Fibroblast of lung (primary cell): Measurements from ENCODE around the gene CFAP68. TPM values are rescaled to one million over a fixed set of nuclear protein-coding genes. Genes with fewer than 3 reads are reported as not detected.

Experiments used
- DNase-seq, 2 donors: peaks; one replicate each; pipeline versions ENCODE4 v3.0.0 to v3.0.0-alpha.2; 2010; ENCODE audit warnings: low read depth in 2 of 2
- H2AFZ ChIP-seq: 2 replicates; pipeline ENCODE4 v1.5.1; 2012; ENCODE audit warnings: low read length, control low read depth, inconsistent platforms
- H3K27ac ChIP-seq: 2 replicates; pipeline ENCODE4 v1.5.1; 2011; ENCODE audit warnings: low read length, control low read depth; ENCODE audit not compliant: insufficient read depth
- H3K27me3 ChIP-seq: 2 replicates; pipeline ENCODE4 v1.5.1; 2011; ENCODE audit warnings: mild to moderate bottlenecking, low read length; ENCODE audit not compliant: control insufficient read depth, insufficient read depth
- H3K36me3 ChIP-seq: 2 replicates; pipeline ENCODE4 v1.5.1; 2011; ENCODE audit warnings: low read length; ENCODE audit not compliant: control insufficient read depth, insufficient read depth
- H3K4me1 ChIP-seq: 2 replicates; pipeline ENCODE4 v1.5.1; 2011; ENCODE audit warnings: low read length; ENCODE audit not compliant: control insufficient read depth, insufficient read depth; ENCODE audit errors: extremely low read depth
- H3K4me2 ChIP-seq: 2 replicates; pipeline ENCODE4 v1.5.1; 2011; ENCODE audit warnings: low read length, control low read depth; ENCODE audit not compliant: insufficient read depth; ENCODE audit errors: extremely low read depth
- H3K4me3 ChIP-seq, 4 experiments: fragments of 200-600 bp in 1 of 4; sonication (generic) in 1 of 4; replicated peaks in 1 of 4; 2 replicates each; pipeline ENCODE4 v1.5.1; 2011 to 2016; ENCODE audit warnings: low read length in 4 of 4, low read depth in 3 of 4, mild to moderate bottlenecking in 3 of 4, control low read depth in 2 of 4, inconsistent platforms in 1 of 4, mixed read lengths in 1 of 4; ENCODE audit not compliant: insufficient read depth in 1 of 4; ENCODE audit errors: control extremely low read depth in 1 of 4
- H3K79me2 ChIP-seq: 2 replicates; pipeline ENCODE4 v1.5.1; 2012; ENCODE audit warnings: mild to moderate bottlenecking, low read length, inconsistent platforms; ENCODE audit not compliant: control insufficient read depth, insufficient read depth
- H3K9ac ChIP-seq: 2 replicates; pipeline ENCODE4 v1.5.1; 2011; ENCODE audit warnings: mild to moderate bottlenecking, low read length, control low read depth; ENCODE audit not compliant: insufficient read depth
- H3K9me3 ChIP-seq: 2 replicates; pipeline ENCODE4 v1.5.1; 2012; ENCODE audit warnings: low read depth, low read length; ENCODE audit not compliant: control insufficient read depth, insufficient read depth
- H4K20me1 ChIP-seq: 2 replicates; pipeline ENCODE4 v1.5.1; 2011; ENCODE audit warnings: low read length; ENCODE audit not compliant: control insufficient read depth, insufficient read depth; ENCODE audit errors: extremely low read depth
- CTCF ChIP-seq, 2 donors: IDR thresholded peaks in 1 of 2; conservative IDR thresholded peaks in 1 of 2; 1 replicate in 1 of 2; 2 replicates in 1 of 2; pipeline ENCODE4 v1.5.1; 2011 to 2012; ENCODE audit warnings: low read length in 2 of 2, control low read depth in 1 of 2, inconsistent platforms in 1 of 2, low read depth in 1 of 2, mild to moderate bottlenecking in 1 of 2
- EZH2 ChIP-seq: IDR thresholded peaks from 2 replicates; pipeline ENCODE4 v1.5.1; 2012; ENCODE audit warnings: low read length, control low read depth, mild to moderate bottlenecking; ENCODE audit errors: missing control alignments
- polyA minus RNA-seq: library from RNA; depleted of rRNA, polyadenylated mRNA; stranded (reverse); fragments of >200 nt; gene quantifications from 2 replicates; pipeline ENCODE4 v1.2.3, GENCODE V29; 2011; ENCODE audit warnings: low replicate concordance
- polyA plus RNA-seq, 2 donors: library from polyadenylated mRNA; depleted of rRNA in 1 of 2; stranded (reverse) in 1 of 2; unstranded in 1 of 2; fragments of >200 nt; gene quantifications; 2 replicates each; pipeline ENCODE4 v1.2.1, GENCODE V29; 2011 to 2012; ENCODE audit warnings: missing spikeins in 1 of 2
- total RNA-seq: library from RNA; depleted of rRNA; stranded (reverse); fragments of >200 nt; gene quantifications from 2 replicates; pipeline ENCODE4 v1.2.1, GENCODE V29; 2014

The CFAP68 gene
- 16.9 and 19.3 TPM in 2 replicates for total RNA-seq
- 21.1 and 23.0 TPM in 2 replicates for polyA plus RNA-seq
- 23.7 and 28.0 TPM in 2 replicates for polyA plus RNA-seq (2012)
- polyA minus RNA-seq: 2.7 TPM in 1 of 2 replicates, not detected in the other

GRCh38 chr11:111878849-111879636 is at the start of gene CFAP68, which contains the start of gene FDXACB1:
Gene CFAP68, plus strand, starts transcription at chr11:111879541. Its CDS starts 20 bp downstream, at chr11:111879561.
Gene FDXACB1, minus strand, starts transcription at chr11:111879165. Its CDS starts 33 bp downstream, at chr11:111879132.
- H3K9ac ChIP-seq: peak within 1 kb of the TSS; percentile 87
- H3K79me2 ChIP-seq: no peaks in the 10 kb centered on the region
- H2AFZ ChIP-seq: peak within 1 kb of the TSS; percentile 100
- no peaks in the 10 kb centered on the region for H3K36me3 ChIP-seq
- H4K20me1 ChIP-seq: no peaks in the 10 kb centered on the region
- no peaks in the 10 kb centered on the region for H3K27me3 ChIP-seq
- TF ChIP-seq CTCF (conservative IDR thresholded peaks at IDR 0.05 in 1 of 2, IDR thresholded peaks at IDR 0.05 in 1 of 2; ENCODE audit: low read depth in 1 of 2, low read length in 2 of 2) (peak; percentile 90 to 94), EZH2 (no peak)
- H3K4me2 ChIP-seq: peak within 1 kb of the TSS; percentile 100
- no peaks in the 10 kb centered on the region for H3K9me3 ChIP-seq
- peak; percentile 97 to 98 for DNase-seq
- H3K27ac ChIP-seq: peak within 1 kb of the TSS; percentile 100
- H3K4me3 ChIP-seq: peak within 1 kb of the TSS; percentile 87 to 94 (median 90)
- peaks cover 3% of the 10 kb centered on the region for H3K4me1 ChIP-seq

GRCh38 chr11:111833524-111833923 is 45.8 kb upstream of the CFAP68 start:
- H3K9me3 ChIP-seq: no peaks in the 10 kb centered on the region
- H3K27ac ChIP-seq: no peak overlapping the region

More at GRCh38 chr11:111833524-111833923, 45.8 kb upstream of the CFAP68 start:
- Histone ChIP-seq H2AFZ (no peak overlapping the region), H3K4me2 (no peak overlapping the region), H3K4me3 (no peak overlapping the region), H4K20me1 (no peaks in the 10 kb centered on the region), H3K79me2 (no peaks in the 10 kb centered on the region), H3K9ac (no peak overlapping the region), H3K4me1 (peaks cover 5% of the 10 kb centered on the region), H3K36me3 (peaks cover 7% of the 10 kb centered on the region), H3K27me3 (no peaks in the 10 kb centered on the region)
- TF ChIP-seq EZH2: no peak
- TF ChIP-seq CTCF (conservative IDR thresholded peaks at IDR 0.05 in 1 of 2, IDR thresholded peaks at IDR 0.05 in 1 of 2; ENCODE audit: low read depth in 1 of 2, low read length in 2 of 2): no peak
- DNase-seq: no peak
